ENCODE measurements around the gene CSF1.

CSF1 gene

GRCh38 chr1:109922326-109922725 lies 11.7 kb downstream of the CSF1 start:
- no peak for DNase-seq (ENCODE audit: low read depth)

- no peak for DNase-seq (ENCODE audit: low read depth)
These were observed 12.7 kb downstream of the CSF1 start for GRCh38 chr1:109923131-109923945.

- no peak for DNase-seq (ENCODE audit: low read depth)
These were observed 13.3 kb downstream of the CSF1 start for GRCh38 chr1:109923946-109924275.

GRCh38 chr1:109924316-109924715 lies 13.7 kb downstream of the CSF1 start:
- no peak for DNase-seq (ENCODE audit: low read depth)

- no peak for DNase-seq (ENCODE audit: low read depth)
These were observed 14.7 kb downstream of the CSF1 start for GRCh38 chr1:109925159-109925990.

GRCh38 chr1:109926662-109927300 lies 16.1 kb downstream of the CSF1 start:
- no peak for DNase-seq (ENCODE audit: low read depth)

GRCh38 chr1:109927356-109927755 lies 16.7 kb downstream of the CSF1 start:
- DNase-seq (ENCODE audit: low read depth), result no peak

GRCh38 chr1:109927911-109928321 lies 17.3 kb downstream of the CSF1 start:
- no peak for DNase-seq (ENCODE audit: low read depth)

- DNase-seq (ENCODE audit: low read depth), result no peak
These were observed 18.0 kb downstream of the CSF1 start for GRCh38 chr1:109928591-109929111.

GRCh38 chr1:109929170-109929569 lies 18.5 kb downstream of the CSF1 start:
- no peak for DNase-seq (ENCODE audit: low read depth)

- DNase-seq (ENCODE audit: low read depth), result no peak
These were observed 19.1 kb downstream of the CSF1 start for GRCh38 chr1:109929588-109930251.

- no peak for DNase-seq (ENCODE audit: low read depth)
These were observed 19.8 kb downstream of the CSF1 start for GRCh38 chr1:109930252-109930993.

GRCh38 chr1:109931189-109931731 lies 20.6 kb downstream of the CSF1 start:
- no peak for DNase-seq (ENCODE audit: low read depth)

GRCh38 chr1:109931911-109932636 lies 21.4 kb downstream of the CSF1 start:
- DNase-seq (ENCODE audit: low read depth), result no peak

- DNase-seq (ENCODE audit: low read depth), result no peak
These were observed 22.0 kb downstream of the CSF1 start for GRCh38 chr1:109932679-109933078.

GRCh38 chr1:109933856-109934711 lies 23.4 kb downstream of the CSF1 start:
- DNase-seq (ENCODE audit: low read depth), result no peak

GRCh38 chr1:109935451-109935900 lies 24.8 kb downstream of the CSF1 start:
- DNase-seq (ENCODE audit: low read depth), result no peak

GRCh38 chr1:109937738-109938137 lies 27.1 kb downstream of the CSF1 start:
- no peak for DNase-seq (ENCODE audit: low read depth)

GRCh38 chr1:109938556-109938955 lies 27.9 kb downstream of the CSF1 start:
- DNase-seq (ENCODE audit: low read depth), result no peak
